Stimulated activated CD8-positive, alpha-beta memory T cell treated with anti-CD3 and anti-CD28 coated beads, Interleukin-4, amount 100 ng/mL, for 4 hours (primary cell): ENCODE data around the gene TUBA3D.
A peak's percentile ranks its signal among the peaks of the same experiment; 100 is the strongest.
"Not testable (repeated sequence)": the region's sequence is repeated elsewhere in the genome, so short reads cannot be mapped to it uniquely, and the experiment has no call there.

Source experiments
- DNase-seq, 2 donors: peaks; one replicate each; pipeline ENCODE4 v3.0.0-alpha.2; 2020; ENCODE audit warnings: low read depth in 2 of 2, low spot score in 1 of 2

TUBA3D gene

GRCh38 chr2:131514408-131515166 lies 38.7 kb downstream of the TUBA3D start:
- DNase-seq, result not testable (repeated sequence)

- not testable (repeated sequence) for DNase-seq
These were observed 39.3 kb downstream of the TUBA3D start for GRCh38 chr2:131515235-131515634.

DNA sequence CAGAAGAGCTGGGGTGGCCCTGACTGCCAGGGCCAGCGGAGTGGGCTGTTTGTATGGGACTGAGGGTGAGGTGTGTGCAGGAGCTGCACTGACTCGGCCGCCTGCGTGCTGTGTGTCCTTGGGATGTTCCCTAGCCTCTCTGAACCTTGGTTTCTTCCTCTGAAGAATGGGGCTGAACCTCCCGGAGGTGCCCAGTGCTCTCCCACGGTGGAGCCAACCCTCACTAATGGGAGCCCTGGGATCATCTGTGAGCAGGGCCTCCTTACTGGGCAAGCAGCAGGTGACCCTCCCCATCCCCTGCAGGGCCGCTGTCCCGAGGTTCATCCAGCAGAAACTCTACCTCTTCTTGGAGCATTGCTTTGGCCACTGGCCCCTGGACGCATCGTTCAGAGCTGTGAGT lies 40.1 kb downstream of the TUBA3D start:
- DNase-seq, result no peak

DNA sequence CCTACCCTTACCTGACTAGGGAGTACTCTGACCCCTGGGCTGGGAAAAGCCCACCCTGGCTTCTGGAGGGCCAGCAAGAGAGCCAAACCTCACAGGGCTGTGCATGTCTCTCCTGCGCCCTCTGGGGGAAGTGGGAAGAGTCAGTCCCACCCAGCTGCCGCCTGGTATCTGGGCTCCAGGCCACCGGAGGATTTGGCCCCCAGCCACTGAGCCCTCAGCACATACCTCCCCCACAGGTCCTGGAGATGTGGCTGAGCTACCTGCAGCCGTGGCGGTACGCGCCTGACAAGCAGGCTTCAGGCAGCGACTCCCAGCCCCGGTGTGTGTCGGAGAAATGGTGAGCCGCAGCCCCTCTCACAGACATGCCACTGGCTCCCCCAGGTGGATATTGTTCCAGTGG lies 40.7 kb downstream of the TUBA3D start:
- not testable (repeated sequence) for DNase-seq

GRCh38 chr2:131517106-131517831 lies 41.4 kb downstream of the TUBA3D start:
- DNase-seq, result no peak

DNA sequence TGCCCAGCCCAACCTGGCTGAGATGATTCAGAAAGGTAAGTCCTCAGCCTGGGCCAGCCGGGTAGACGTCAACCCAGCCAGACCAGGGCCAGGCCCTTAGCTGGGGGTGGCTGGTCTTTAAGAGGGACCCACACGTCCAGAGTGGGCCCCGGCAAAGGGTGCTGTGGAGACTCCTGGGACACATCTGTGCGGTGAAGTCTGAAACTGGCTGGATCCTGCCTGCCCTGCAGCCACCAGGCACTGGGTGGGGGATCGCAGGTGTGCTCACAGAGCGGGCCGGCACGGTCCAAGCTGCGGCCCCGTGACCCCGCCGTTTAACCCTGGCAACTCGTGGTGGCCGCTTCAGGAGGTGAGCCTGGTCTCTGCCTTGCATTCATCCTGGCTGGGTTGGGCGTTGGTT lies 41.9 kb downstream of the TUBA3D start:
- DNase-seq, result not testable (repeated sequence)

- DNase-seq, result not testable (repeated sequence)
These were observed 42.6 kb downstream of the TUBA3D start for GRCh38 chr2:131518531-131518930.

DNA sequence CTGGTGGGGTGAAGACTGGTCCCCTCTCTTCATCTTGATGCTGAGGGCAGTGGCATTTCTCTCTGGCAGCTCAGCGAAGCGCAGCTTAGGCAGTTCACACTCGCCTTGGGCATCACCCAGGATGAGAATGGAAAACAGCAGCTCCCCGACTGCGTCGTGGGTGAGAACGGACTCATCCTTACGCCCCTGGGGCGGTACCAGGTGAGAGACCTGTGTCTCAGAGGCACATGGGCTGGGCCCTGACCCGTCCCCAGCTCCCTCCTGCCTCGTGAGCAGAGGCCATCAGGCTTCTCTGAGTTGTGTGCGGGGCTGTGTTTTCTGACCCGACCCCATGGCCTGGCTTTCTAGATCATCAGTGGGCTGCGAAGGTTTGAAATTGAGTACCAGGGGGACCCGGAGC lies 43.5 kb downstream of the TUBA3D start:
- no peak for DNase-seq

DNA sequence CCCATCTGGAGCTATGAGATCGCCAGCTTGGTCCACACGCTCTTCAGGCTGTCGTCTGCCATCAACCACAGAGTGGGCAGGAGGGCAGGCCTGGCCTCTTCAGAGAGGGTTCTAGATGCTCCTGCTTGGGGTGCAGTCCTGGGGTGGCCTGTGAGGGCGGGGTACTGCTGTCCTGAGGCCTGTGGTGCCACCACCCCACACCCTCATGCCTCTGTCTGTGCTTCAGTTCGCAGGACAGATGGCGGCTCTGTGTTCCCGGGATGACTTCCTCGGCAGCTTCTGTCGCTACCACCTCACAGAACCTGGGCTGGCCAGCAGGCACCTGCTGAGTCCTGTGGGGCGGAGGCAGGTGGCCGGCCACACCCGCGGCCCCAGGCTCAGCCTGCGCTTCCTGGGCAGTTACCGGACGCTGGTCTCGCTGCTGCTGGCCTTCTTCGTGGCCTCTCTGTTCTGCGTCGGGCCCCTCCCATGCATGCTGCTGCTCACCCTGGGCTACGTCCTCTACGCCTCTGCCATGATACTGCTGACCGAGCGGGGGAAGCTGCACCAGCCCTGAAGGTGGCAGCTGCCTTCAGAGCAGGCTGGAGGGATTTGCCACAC lies 44.1 kb downstream of the TUBA3D start:
- not testable (repeated sequence) for DNase-seq

DNA sequence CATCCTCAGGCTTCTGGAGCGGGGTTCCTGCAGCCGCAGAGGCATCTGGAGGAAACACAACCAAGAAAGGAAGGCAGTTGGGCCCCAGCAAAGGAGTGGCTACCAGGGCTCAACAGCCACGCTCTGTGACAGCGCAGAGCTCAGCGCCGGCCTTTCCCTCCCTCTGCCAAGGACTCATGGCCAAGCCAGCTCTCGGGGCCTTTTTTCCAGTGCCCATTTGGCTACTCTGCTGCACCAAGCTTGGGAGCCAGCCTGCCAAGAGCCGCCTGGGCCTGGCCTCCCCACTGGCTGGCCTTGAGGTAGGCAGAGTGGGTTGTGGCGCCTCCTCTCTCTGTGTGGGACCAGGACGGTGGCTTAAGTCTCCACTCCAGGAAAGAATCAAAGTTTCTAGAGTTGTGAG lies 44.6 kb downstream of the TUBA3D start:
- no peak for DNase-seq

- DNase-seq, result not testable (repeated sequence)
These were observed 45.6 kb downstream of the TUBA3D start for GRCh38 chr2:131521524-131521923.

- no peak for DNase-seq
These were observed 46.3 kb downstream of the TUBA3D start for GRCh38 chr2:131521961-131522781.

DNA sequence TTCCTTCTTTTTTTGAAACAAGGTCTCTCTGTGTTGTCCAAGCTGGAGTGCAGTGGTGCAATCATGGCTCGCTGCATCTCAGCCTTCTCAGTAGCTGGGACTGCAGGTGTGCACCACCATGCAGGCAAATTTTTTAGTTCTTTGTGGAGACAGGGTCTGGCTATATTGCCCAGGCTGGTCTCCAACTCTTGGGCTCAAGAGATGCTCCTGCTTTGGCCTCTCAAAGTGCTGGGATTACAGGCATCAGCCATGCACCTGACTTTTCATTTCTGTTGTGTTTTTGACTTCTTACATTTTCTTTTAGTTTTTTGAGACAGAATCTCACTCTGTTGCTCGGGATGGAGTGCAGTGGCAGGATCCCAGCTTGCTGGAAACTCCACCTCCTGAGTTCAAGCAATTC lies 49.3 kb downstream of the TUBA3D start:
- not testable (repeated sequence) for DNase-seq

DNA sequence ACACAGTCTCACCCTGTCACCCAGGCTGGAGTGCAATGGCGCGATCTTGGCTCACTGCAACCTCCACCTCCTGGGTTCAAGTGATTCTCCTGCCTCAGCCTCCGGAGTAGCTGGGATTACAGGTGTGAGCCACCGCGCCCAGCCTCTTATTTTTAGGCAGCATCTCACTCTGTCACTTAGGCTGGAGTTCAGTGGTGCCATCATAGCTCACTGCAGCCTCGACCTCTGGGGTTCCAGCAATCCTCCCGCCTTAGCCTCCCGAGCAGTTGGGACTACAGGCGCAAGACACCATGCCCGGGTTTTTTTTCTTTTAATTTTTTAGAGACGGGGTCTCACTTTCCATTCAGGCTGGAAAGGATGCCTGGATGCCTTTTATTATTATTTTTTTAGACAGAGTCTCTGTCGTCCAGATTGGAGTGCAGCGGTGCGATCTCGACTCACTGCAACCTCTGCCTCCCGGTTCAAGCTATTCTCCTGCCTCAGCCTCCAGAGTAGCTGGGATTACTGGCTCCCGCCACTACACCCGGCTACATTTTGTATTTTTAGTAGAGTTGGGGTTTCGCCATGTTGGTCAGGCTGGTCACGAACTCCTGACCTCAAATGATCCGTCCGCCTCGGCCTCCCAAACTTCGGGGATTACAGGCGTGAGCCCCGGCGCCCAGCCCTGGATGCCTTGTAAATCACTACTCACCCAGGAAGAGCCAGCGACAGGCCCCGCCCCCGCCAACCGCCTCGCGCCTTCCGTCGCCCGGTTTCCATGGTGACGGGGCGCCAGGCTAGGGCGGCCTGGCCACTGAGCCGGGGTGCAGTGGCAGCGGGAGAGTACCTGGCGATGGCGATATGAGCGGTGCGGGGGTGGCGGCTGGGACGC lies 51.4 kb downstream of the TUBA3D start, which contains the start of gene CCDC74A:
TSS of gene CCDC74A (plus strand) at position 758 of the 871 bp plus-strand sequence. CDS start at position 841, 83 bp downstream.
- peak; percentile 28 to 67 for DNase-seq

DNA sequence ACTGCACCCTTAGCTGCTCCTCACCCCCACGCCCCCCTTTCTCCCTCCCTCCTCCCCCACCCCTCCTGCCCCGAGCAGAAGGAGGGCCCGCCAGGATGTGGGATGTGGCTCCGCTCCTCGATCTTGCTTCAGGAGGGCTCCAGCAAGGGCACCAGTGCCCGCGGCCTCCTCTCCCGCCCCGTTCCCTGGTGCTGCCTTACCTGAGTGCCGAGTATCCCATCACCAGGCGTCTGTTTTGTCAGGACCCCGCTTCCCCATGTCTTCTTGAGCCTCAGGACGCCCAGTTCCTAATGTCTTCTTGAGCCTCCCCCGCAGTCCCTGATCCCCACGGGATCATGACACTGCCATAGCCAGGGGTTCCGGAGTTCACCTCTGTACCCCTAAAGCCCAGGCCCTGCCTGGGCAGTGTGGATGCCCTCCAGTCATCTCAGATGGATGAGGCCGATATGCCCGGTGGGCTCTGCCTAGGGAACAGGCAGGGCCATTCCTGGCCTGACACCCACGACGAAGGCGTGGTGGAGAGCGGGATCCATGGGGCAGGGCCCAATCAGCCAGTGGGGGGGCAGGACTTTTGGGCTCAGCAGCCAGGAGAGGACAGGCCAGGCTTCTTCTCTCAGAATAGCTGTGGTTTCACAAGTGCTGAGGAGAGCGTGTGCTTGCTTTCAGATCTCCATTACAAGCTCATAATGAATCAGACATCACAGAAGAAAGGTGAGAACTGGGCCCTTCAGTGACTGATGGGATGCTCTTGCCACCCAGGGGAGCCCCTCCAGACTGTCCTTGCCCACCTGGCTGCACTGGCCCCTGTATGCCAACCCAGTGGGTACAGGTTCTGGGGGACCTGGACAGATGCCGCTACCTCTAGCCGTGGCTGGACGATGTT lies 53.3 kb downstream of the TUBA3D start:
- not testable (repeated sequence) for DNase-seq

GRCh38 chr2:131529864-131530445 lies 54.0 kb downstream of the TUBA3D start:
- DNase-seq, result not testable (repeated sequence)

GRCh38 chr2:131530626-131531344 lies 54.9 kb downstream of the TUBA3D start:
- not testable (repeated sequence) for DNase-seq
